ENCODE measurements around the gene THUMPD1. TPM values are rescaled to one million over a fixed set of nuclear protein-coding genes. Genes with fewer than 3 reads are reported as not detected.

Gene THUMPD1
- total RNA-seq = 10 to 100 TPM; 23.1 to 68.8 (median 49.1) TPM

- H3K4me3 ChIP-seq = peak within 1 kb of the TSS; percentile 76 to 98 (median 96)
- peak within 1 kb of the TSS; percentile 91 to 99 (median 99) for H3K27ac ChIP-seq
- H3K4me1 ChIP-seq = peaks cover 3 to 18% (median 4%) of the 10 kb centered on the region in 4 donors
- peak; percentile 99 for DNase-seq
- TF ChIP-seq POLR2A (IDR thresholded peaks at IDR 0.05) (peak; percentile 76 to 77), CTCF (IDR thresholded peaks at IDR 0.05) (peak in 3 of 6 experiments; percentile 9 to 28 (median 26))
- H3K27me3 ChIP-seq = no peaks in the 10 kb centered on the region
- H3K36me3 ChIP-seq = peaks cover 0 to 22% (median 5%) of the 10 kb centered on the region in 3 donors
- H3K9me3 ChIP-seq = no peaks in the 10 kb centered on the region
These were observed at the start of gene THUMPD1 for GRCh38 chr16:20741554-20742285. THUMPD1 (minus strand) TSS chr16:20741818; CDS start chr16:20741739, 79 bp downstream.

- Histone ChIP-seq H3K9me3 (no peaks in the 10 kb centered on the region), H3K36me3 (no peaks in the 10 kb centered on the region), H3K4me3 (no peak overlapping the region), H3K4me1 (no peaks in the 10 kb centered on the region), H3K27me3 (no peaks in the 10 kb centered on the region), H3K27ac (no peak overlapping the region)
- DNase-seq = no peak
- no peak for TF ChIP-seq CTCF (IDR thresholded peaks at IDR 0.05)
These were observed 47.5 kb upstream of the THUMPD1 start for GRCh38 chr16:20789130-20789529.

GRCh38 chr16:20784204-20784603 is 42.6 kb upstream of the THUMPD1 start:
- Histone ChIP-seq H3K9me3 (no peaks in the 10 kb centered on the region), H3K36me3 (peaks cover 0 to 2% (median 0%) of the 10 kb centered on the region in 3 donors), H3K4me1 (no peaks in the 10 kb centered on the region), H3K27ac (no peak overlapping the region), H3K27me3 (no peaks in the 10 kb centered on the region), H3K4me3 (no peak overlapping the region)
- DNase-seq = no peak
- TF ChIP-seq CTCF (IDR thresholded peaks at IDR 0.05) (no peak), POLR2A (IDR thresholded peaks at IDR 0.05) (no peak)

- TF ChIP-seq CTCF (IDR thresholded peaks at IDR 0.05) = no peak
- TF ChIP-seq POLR2A (IDR thresholded peaks at IDR 0.05) = no peak
These were observed 40.9 kb upstream of the THUMPD1 start for GRCh38 chr16:20782470-20782869.

GRCh38 chr16:20781697-20782096 is 40.1 kb upstream of the THUMPD1 start:
- Histone ChIP-seq H3K4me3 (no peak overlapping the region), H3K27me3 (no peaks in the 10 kb centered on the region), H3K4me1 (no peaks in the 10 kb centered on the region), H3K27ac (no peak overlapping the region), H3K36me3 (peaks cover 0 to 9% (median 0%) of the 10 kb centered on the region in 3 donors), H3K9me3 (no peaks in the 10 kb centered on the region)
- no peak for TF ChIP-seq CTCF (IDR thresholded peaks at IDR 0.05)
- TF ChIP-seq POLR2A (IDR thresholded peaks at IDR 0.05) = no peak
- no peak for DNase-seq

More at GRCh38 chr16:20782470-20782869, 40.9 kb upstream of the THUMPD1 start:
- no peaks in the 10 kb centered on the region for H3K9me3 ChIP-seq
- H3K27ac ChIP-seq = no peak overlapping the region
- H3K36me3 ChIP-seq = peaks cover 0 to 9% (median 0%) of the 10 kb centered on the region in 3 donors
- DNase-seq = no peak
- H3K4me3 ChIP-seq = no peak overlapping the region
- no peaks in the 10 kb centered on the region for H3K4me1 ChIP-seq
- no peaks in the 10 kb centered on the region for H3K27me3 ChIP-seq

All from Peyer's patch (tissue), 4 donors.